HCT116 (cell line): Measurements from ENCODE around the gene RAPSN. TPM values are rescaled to one million over a fixed set of nuclear protein-coding genes. Genes with fewer than 3 reads are reported as not detected.

Experiments used
- ATAC-seq: fragments of 200-7000 bp; cut with Tn5 transposase; 2 replicates; pipeline ENCODE4 v1.9.1; 2020; ENCODE audit warnings: mild to moderate bottlenecking, moderate library complexity
- BruUV-seq: library from RNA; stranded (reverse); fragments of 400-500 nt; replicated peaks from 2 replicates; lab custom pipeline; 2021; lab: Mats Ljungman, UMichigan
- CTCF ChIA-PET: fragments of 300-600 bp; sonication (Branson Sonifier 250); formaldehyde crosslinking; loops from one replicate; lab custom pipeline; 2021; ENCODE audit warnings: antibody characterized with exemption; lab: Charles Lee
- POLR2A ChIA-PET: fragments of 300-600, 350-600 bp; sonication (Branson Sonifier 250); formaldehyde crosslinking; loops from one replicate; lab custom pipeline; 2021; ENCODE audit warnings: antibody characterized with exemption; lab: Charles Lee
- RAD21 ChIA-PET, 2 experiments: fragments of 300-600 bp; sonication (Branson Sonifier 250); formaldehyde crosslinking; loops; one replicate each; lab custom pipeline; 2023; ENCODE audit warnings: low total read pairs in 2 of 2; ENCODE audit not compliant: uncharacterized antibody in 2 of 2, unreplicated experiment in 2 of 2, low non-redundant PET in 1 of 2; lab: Charles Lee
- DNase-seq: peaks from one replicate; pipeline ENCODE4 v3.0.0-alpha.2; 2010; ENCODE audit warnings: low read depth, low spot score
- H2AFZ ChIP-seq: fragments of 200-600 bp; shearing (Covaris generic), sonication (generic); 2 replicates; pipeline ENCODE4 v1.6.1; 2017; ENCODE audit warnings: low read depth, mixed run types, mixed read lengths, antibody characterized with exemption, low read length; ENCODE audit not compliant: poor library complexity, severe bottlenecking
- H3K27ac ChIP-seq: 2 replicates; pipeline ENCODE4 v1.5.1; 2012; ENCODE audit warnings: low read depth, low read length
- H3K27me3 ChIP-seq: fragments of 200-600 bp; sonication (generic); 2 replicates; pipeline ENCODE4 v1.6.1; 2016; ENCODE audit warnings: mixed run types, low read length, mixed read lengths; ENCODE audit not compliant: insufficient read depth
- H3K36me3 ChIP-seq, 2 experiments: fragments of 200-500 bp in 1 of 2; fragments of 200-600 bp in 1 of 2; sonication (Bioruptor generic) in 1 of 2; sonication (generic) in 1 of 2; 2 replicates each; pipeline versions ENCODE4 v1.5.1 to v1.6.1; 2014 to 2016; ENCODE audit warnings: low read length in 2 of 2, inconsistent platforms in 1 of 2, mixed read lengths in 1 of 2, mixed run types in 1 of 2; ENCODE audit not compliant: insufficient read depth in 2 of 2, control insufficient read depth in 1 of 2
- H3K4me1 ChIP-seq, 2 experiments: fragments of 200-600 bp in 1 of 2; sonication (generic) in 1 of 2; 2 replicates each; pipeline versions ENCODE4 v1.5.1 to v1.6.1; 2012 to 2017; ENCODE audit warnings: low read length in 2 of 2, inconsistent platforms in 1 of 2, mild to moderate bottlenecking in 1 of 2, mixed read lengths in 1 of 2, mixed run types in 1 of 2, moderate library complexity in 1 of 2; ENCODE audit not compliant: insufficient read depth in 2 of 2, control insufficient read depth in 1 of 2
- H3K4me2 ChIP-seq: fragments of 200-600 bp; sonication (generic); 2 replicates; pipeline ENCODE4 v1.6.1; 2017; ENCODE audit warnings: mixed run types, low read length, mixed read lengths
- H3K4me3 ChIP-seq, 2 experiments: fragments of 200-600 bp in 1 of 2; sonication (generic) in 1 of 2; replicated peaks in 1 of 2; 2 replicates each; pipeline ENCODE4 v1.5.1; 2011 to 2016; ENCODE audit warnings: low read length in 2 of 2, control low read depth in 1 of 2, low read depth in 1 of 2, mild to moderate bottlenecking in 1 of 2, mixed read lengths in 1 of 2, mixed run types in 1 of 2
- H3K79me2 ChIP-seq: fragments of 200-600 bp; sonication (generic); 2 replicates; pipeline ENCODE4 v1.6.1; 2017; ENCODE audit warnings: mild to moderate bottlenecking, mixed run types, low read length, moderate library complexity, mixed read lengths; ENCODE audit not compliant: insufficient read depth
- H3K9ac ChIP-seq: fragments of 200-600 bp; sonication (generic); 2 replicates; pipeline ENCODE4 v1.6.1; 2016; ENCODE audit warnings: low read length, mixed read lengths
- H3K9me2 ChIP-seq: fragments of 200-600 bp; sonication (generic), shearing (Covaris generic); 2 replicates; pipeline ENCODE4 v1.6.1; 2017; ENCODE audit warnings: mixed run types, mild to moderate bottlenecking, moderate library complexity; ENCODE audit not compliant: insufficient read depth
- H3K9me3 ChIP-seq, 2 experiments: fragments of 200-500 bp in 1 of 2; fragments of 200-600 bp in 1 of 2; sonication (Bioruptor generic) in 1 of 2; sonication (generic) in 1 of 2; 2 replicates each; pipeline ENCODE4 v1.6.1; 2014 to 2017; ENCODE audit warnings: low read length in 2 of 2, mixed read lengths in 2 of 2, inconsistent platforms in 1 of 2, low read depth in 1 of 2, mild to moderate bottlenecking in 1 of 2, mixed run types in 1 of 2, moderate library complexity in 1 of 2; ENCODE audit not compliant: control insufficient read depth in 1 of 2, insufficient read depth in 1 of 2
- H4K20me1 ChIP-seq: fragments of 200-600 bp; sonication (generic), shearing (Covaris generic); 2 replicates; pipeline ENCODE4 v1.6.1; 2017; ENCODE audit warnings: mixed run types, mild to moderate bottlenecking, moderate library complexity; ENCODE audit not compliant: insufficient read depth
- CBX3 ChIP-seq: IDR thresholded peaks from 2 replicates; pipeline ENCODE4 v1.6.1; 2012; ENCODE audit warnings: low read depth
- EGR1 ChIP-seq: IDR thresholded peaks from 2 replicates; pipeline ENCODE4 v1.6.1; 2012; ENCODE audit warnings: low read depth
- EZH2 ChIP-seq: fragments of 200-600 bp; sonication (generic); IDR thresholded peaks from 2 replicates; pipeline ENCODE4 v1.6.1; 2017; ENCODE audit warnings: antibody characterized with exemption, mixed run types
- EZH2phosphoT487 ChIP-seq: fragments of 200-600 bp; IDR thresholded peaks from 2 replicates; pipeline ENCODE4 v1.6.1; 2018; ENCODE audit warnings: antibody characterized with exemption, borderline replicate concordance
- FOSL1 ChIP-seq: IDR thresholded peaks from 2 replicates; pipeline ENCODE4 v1.6.1; 2012; ENCODE audit warnings: low read depth
- JUND ChIP-seq: IDR thresholded peaks from 2 replicates; pipeline ENCODE4 v1.6.1; 2012
- RAD21 ChIP-seq: IDR thresholded peaks from 2 replicates; pipeline ENCODE4 v1.6.1; 2012; ENCODE audit warnings: low read depth, mild to moderate bottlenecking
- SIN3A ChIP-seq: IDR thresholded peaks from 2 replicates; pipeline ENCODE4 v1.6.1; 2012; ENCODE audit warnings: low read depth
- SP1 ChIP-seq: IDR thresholded peaks from 2 replicates; pipeline ENCODE4 v1.6.1; 2012; ENCODE audit warnings: low read depth
- SRF ChIP-seq: IDR thresholded peaks from 2 replicates; pipeline ENCODE4 v1.6.1; 2012; ENCODE audit warnings: low read depth
- ZFX ChIP-seq: fragments of 450-650 bp; IDR thresholded peaks from 2 replicates; pipeline ENCODE4 v1.6.1; 2017
- intact Hi-C: fragments of 100-400 bp; cut with micrococcal nuclease; formaldehyde crosslinking; loops from 2 replicates; pipeline ENCODE4 v1.10.0; 2022
- total RNA-seq: library from RNA; stranded (reverse); gene quantifications from one replicate; pipeline ENCODE4 v1.2.1, GENCODE V29; 2021; ENCODE audit not compliant: unreplicated experiment
- TF ChIP-seq, protein P1 (sequence below): IDR thresholded peaks from 2 replicates; pipeline ENCODE4 v1.6.1; 2012
- TF ChIP-seq, protein P2 (sequence below): IDR thresholded peaks from 2 replicates; pipeline ENCODE4 v1.6.1; 2012
- TF ChIP-seq, protein P3 (sequence below): IDR thresholded peaks from 2 replicates; pipeline ENCODE4 v1.6.1; 2012; ENCODE audit warnings: low read depth
- TF ChIP-seq, protein P4 (sequence below), 3 experiments: fragments of 200-600 bp in 1 of 3; sonication (generic) in 1 of 3; IDR thresholded peaks in 2 of 3; conservative IDR thresholded peaks in 1 of 3; 2 replicates each; pipeline ENCODE4 v1.5.1; 2012 to 2017; ENCODE audit warnings: low read depth in 2 of 3, low read length in 2 of 3, antibody characterized with exemption in 1 of 3, borderline replicate concordance in 1 of 3, control low read depth in 1 of 3, mild to moderate bottlenecking in 1 of 3, mixed read lengths in 1 of 3, mixed run types in 1 of 3, moderate library complexity in 1 of 3; ENCODE audit not compliant: insufficient read depth in 1 of 3

The RAPSN gene
- total RNA-seq, 1 experiment from 2014 or later, result 0.57 TPM

DNA sequence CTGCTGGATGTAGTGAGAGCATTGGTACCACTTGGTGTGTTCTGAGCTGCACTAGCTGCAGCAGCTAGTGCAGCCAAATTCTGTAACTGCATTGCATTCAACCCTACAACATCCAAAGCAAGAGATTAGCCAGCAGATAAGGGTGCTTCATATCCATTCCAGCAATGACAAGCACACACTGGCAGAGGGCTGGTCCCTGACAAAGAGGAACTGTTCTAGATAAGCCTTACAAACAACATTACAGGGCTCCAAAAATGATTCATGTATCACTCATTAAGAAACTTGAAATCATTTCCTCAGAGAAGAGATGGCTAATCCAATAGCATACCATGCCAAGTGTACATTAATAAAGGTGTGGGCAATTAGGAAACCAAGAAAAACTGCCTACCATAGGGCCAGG lies 28.4 kb upstream of the RAPSN start:
- no peaks in the 10 kb centered on the region for H3K27me3 ChIP-seq
- ChIA-PET RAD21 (no interaction called here), CTCF (no interaction called here)
- H3K79me2 ChIP-seq, result peaks cover 20% of the 10 kb centered on the region; the same call in 1 of the 2 replicates
- peaks cover 66 to 71% of the 10 kb centered on the region in 2 experiments for H3K36me3 ChIP-seq
- no peaks in the 10 kb centered on the region for H3K9me3 ChIP-seq
- no peak overlapping the region for H3K27ac ChIP-seq
- DNase-seq, result no peak
- no peak overlapping the region for H3K4me2 ChIP-seq
- TF ChIP-seq RAD21 (no peak), ZFX (no peak), SRF (no peak), EZH2phosphoT487 (no peak), CBX3 (no peak), SIN3A (no peak), EGR1 (no peak), JUND (no peak), SP1 (no peak), FOSL1 (no peak), EZH2 (no peak)
- TF ChIP-seq, protein P1, sequence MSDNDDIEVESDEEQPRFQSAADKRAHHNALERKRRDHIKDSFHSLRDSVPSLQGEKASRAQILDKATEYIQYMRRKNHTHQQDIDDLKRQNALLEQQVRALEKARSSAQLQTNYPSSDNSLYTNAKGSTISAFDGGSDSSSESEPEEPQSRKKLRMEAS, result no peak
- TF ChIP-seq, protein P2, sequence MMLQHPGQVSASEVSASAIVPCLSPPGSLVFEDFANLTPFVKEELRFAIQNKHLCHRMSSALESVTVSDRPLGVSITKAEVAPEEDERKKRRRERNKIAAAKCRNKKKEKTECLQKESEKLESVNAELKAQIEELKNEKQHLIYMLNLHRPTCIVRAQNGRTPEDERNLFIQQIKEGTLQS, result no peak
- TF ChIP-seq, protein P3, sequence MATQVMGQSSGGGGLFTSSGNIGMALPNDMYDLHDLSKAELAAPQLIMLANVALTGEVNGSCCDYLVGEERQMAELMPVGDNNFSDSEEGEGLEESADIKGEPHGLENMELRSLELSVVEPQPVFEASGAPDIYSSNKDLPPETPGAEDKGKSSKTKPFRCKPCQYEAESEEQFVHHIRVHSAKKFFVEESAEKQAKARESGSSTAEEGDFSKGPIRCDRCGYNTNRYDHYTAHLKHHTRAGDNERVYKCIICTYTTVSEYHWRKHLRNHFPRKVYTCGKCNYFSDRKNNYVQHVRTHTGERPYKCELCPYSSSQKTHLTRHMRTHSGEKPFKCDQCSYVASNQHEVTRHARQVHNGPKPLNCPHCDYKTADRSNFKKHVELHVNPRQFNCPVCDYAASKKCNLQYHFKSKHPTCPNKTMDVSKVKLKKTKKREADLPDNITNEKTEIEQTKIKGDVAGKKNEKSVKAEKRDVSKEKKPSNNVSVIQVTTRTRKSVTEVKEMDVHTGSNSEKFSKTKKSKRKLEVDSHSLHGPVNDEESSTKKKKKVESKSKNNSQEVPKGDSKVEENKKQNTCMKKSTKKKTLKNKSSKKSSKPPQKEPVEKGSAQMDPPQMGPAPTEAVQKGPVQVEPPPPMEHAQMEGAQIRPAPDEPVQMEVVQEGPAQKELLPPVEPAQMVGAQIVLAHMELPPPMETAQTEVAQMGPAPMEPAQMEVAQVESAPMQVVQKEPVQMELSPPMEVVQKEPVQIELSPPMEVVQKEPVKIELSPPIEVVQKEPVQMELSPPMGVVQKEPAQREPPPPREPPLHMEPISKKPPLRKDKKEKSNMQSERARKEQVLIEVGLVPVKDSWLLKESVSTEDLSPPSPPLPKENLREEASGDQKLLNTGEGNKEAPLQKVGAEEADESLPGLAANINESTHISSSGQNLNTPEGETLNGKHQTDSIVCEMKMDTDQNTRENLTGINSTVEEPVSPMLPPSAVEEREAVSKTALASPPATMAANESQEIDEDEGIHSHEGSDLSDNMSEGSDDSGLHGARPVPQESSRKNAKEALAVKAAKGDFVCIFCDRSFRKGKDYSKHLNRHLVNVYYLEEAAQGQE, result no peak
- TF ChIP-seq, protein P4, sequence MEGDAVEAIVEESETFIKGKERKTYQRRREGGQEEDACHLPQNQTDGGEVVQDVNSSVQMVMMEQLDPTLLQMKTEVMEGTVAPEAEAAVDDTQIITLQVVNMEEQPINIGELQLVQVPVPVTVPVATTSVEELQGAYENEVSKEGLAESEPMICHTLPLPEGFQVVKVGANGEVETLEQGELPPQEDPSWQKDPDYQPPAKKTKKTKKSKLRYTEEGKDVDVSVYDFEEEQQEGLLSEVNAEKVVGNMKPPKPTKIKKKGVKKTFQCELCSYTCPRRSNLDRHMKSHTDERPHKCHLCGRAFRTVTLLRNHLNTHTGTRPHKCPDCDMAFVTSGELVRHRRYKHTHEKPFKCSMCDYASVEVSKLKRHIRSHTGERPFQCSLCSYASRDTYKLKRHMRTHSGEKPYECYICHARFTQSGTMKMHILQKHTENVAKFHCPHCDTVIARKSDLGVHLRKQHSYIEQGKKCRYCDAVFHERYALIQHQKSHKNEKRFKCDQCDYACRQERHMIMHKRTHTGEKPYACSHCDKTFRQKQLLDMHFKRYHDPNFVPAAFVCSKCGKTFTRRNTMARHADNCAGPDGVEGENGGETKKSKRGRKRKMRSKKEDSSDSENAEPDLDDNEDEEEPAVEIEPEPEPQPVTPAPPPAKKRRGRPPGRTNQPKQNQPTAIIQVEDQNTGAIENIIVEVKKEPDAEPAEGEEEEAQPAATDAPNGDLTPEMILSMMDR (IDR thresholded peaks at IDR 0.05 in 2 of 3, conservative IDR thresholded peaks at IDR 0.05 in 1 of 3; ENCODE audit: borderline replicate concordance in 1 of 3, insufficient read depth in 1 of 3, low read depth in 2 of 3, low read length in 2 of 3), result no peak
- TF ChIP-seq, all 23 proteins: peak for 0
- H3K4me3 ChIP-seq, result no peak overlapping the region
- no peaks in the 10 kb centered on the region for H3K9me2 ChIP-seq
- no peaks in the 10 kb centered on the region for H4K20me1 ChIP-seq
- BruUV-seq, result no TSS peak
- no peak for ATAC-seq
- POLR2A ChIA-PET, result no interaction called here
- no peaks in the 10 kb centered on the region for H3K4me1 ChIP-seq
- no peak overlapping the region for H3K9ac ChIP-seq
- intact Hi-C loops, result no loop called here
- no peak overlapping the region for H2AFZ ChIP-seq
